GM19035 (cell line): Measurements from ENCODE around the gene STAT5B.
"Not testable (repeated sequence)": the region's sequence is repeated elsewhere in the genome, so short reads cannot be mapped to it uniquely, and the experiment has no call there.

Experiments used
- ATAC-seq: cut with Tn5 transposase; IDR thresholded peaks from one replicate; pipeline ENCODE4 v1.9.1; 2021; ENCODE audit not compliant: unreplicated experiment

STAT5B gene

GRCh38 chr17:42307362-42307927, 31.3 kb upstream of the STAT5B start:
- no peak for ATAC-seq

GRCh38 chr17:42306385-42306667, 30.1 kb upstream of the STAT5B start:
- ATAC-seq = no peak

DNA sequence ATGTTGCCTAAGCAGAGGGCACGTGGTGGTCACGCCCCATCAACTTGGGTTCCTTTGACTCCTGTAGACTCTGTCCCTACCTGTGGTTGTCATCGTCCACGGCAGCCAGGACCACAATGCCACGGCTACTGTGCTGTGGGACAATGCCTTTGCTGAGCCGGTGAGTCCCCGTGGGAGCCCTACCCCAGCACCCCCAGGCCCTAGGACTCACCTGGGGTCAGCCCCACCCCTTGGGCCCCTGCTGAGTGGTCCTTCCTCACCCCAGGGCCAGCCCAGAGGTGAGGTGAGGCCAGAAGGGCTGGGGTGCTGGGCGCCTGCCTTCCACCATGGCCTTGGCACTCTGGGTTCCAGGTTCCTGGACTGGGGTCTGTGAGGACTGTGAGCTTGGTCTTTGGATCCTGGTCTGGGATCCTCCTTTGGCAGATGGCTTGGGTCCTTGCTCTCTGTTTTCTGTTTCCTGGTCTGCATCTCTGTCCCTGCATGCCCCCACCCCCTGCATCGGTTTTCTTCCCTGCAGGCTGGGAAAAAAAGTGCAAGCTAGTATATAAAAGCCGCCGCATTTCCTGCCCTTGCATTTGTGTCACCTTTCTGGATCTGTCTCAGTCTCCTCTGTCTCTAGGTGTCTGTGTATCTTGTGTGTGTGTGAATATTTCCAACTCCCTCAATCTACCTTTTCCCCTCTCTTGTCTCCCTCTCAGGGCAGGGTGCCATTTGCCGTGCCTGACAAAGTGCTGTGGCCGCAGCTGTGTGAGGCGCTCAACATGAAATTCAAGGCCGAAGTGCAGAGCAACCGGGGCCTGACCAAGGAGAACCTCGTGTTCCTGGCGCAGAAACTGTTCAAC, 29.6 kb upstream of the STAT5B start:
- ATAC-seq = no peak

GRCh38 chr17:42305031-42305330, 28.8 kb upstream of the STAT5B start:
- not testable (repeated sequence) for ATAC-seq

- no peak for ATAC-seq
Observed at GRCh38 chr17:42304187-42305030, 28.2 kb upstream of the STAT5B start.

- ATAC-seq = no peak
Observed at GRCh38 chr17:42303694-42304093, 27.5 kb upstream of the STAT5B start.

DNA sequence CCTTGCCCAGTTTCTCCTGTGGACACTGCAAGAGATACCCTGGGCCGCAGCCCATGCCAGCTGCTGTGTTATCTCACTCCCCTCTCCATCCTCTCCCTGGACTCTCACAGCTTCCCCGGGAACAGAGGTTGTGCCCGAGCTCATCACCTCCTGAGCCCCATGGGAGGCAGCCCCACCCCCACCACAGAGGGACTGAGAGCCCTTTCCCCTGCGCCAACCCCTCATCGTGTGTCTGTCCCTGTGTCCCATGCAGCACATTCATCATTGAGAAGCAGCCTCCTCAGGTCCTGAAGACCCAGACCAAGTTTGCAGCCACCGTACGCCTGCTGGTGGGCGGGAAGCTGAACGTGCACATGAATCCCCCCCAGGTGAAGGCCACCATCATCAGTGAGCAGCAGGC, 24.8 kb upstream of the STAT5B start:
- ATAC-seq = no peak

DNA sequence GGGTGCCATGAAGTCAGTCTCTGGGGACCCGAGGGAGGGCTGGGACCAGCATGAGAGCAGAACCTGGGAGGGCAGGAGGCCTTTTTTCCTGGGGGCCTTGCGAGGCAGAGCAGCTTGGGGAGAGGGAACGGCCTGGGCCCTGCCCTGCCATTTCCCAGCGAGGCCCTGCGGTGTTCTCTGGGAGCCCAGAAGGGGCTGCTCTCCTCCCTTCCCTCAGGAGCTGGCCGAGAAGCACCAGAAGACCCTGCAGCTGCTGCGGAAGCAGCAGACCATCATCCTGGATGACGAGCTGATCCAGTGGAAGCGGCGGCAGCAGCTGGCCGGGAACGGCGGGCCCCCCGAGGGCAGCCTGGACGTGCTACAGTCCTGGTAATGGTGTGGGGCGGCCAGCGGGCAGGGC, 23.7 kb upstream of the STAT5B start:
- not testable (repeated sequence) for ATAC-seq

DNA sequence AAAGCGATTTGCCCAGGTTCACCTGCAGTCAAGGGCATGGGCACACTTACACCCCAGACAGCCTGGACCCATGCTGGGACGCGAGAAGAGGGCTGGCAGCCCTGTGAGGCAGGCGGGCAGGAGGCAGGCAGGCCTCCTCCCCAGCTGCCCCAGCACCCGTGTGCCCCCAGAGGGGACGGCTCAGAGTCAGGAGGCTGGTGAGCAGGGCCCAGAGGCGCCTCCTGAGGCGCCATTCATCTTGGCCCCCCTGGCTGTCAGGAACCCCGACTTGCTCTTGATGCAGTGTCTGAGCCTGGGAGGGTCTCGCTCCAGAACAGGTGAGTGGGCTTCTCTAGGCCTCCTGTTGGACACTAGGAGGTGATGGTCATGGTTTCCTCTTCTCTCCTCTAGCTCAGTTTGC, 23.2 kb upstream of the STAT5B start:
- not testable (repeated sequence) for ATAC-seq

GRCh38 chr17:42297775-42298174, 21.6 kb upstream of the STAT5B start:
- ATAC-seq = not testable (repeated sequence)

DNA sequence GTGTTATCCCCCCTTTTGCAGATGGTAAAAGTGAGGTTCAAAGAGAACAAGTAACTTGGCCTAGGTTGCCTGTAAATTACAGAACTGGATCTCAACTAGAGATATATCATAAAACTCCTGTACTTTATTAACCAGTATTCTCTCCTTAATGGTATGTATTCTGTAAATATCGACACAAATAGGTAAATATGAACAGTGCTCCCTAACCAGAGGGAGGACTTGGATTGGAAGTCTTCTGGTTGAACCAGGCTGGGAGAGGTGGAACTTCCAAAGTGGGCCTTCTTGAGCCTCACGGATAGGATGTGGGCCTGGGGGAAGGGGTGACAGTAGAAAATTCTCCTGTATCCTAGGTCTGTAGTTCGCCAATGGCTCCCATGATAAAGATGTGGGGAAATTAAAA, 19.8 kb upstream of the STAT5B start:
- ATAC-seq = no peak

GRCh38 chr17:42294469-42295398, 18.5 kb upstream of the STAT5B start:
- no peak for ATAC-seq

GRCh38 chr17:42291129-42291528, 14.9 kb upstream of the STAT5B start:
- ATAC-seq = no peak

GRCh38 chr17:42290577-42290976, 14.4 kb upstream of the STAT5B start:
- no peak for ATAC-seq

GRCh38 chr17:42289611-42290181, 13.5 kb upstream of the STAT5B start:
- no peak for ATAC-seq

GRCh38 chr17:42288803-42289610, 12.8 kb upstream of the STAT5B start:
- peak; percentile 21 for ATAC-seq

GRCh38 chr17:42287977-42288802, 12.0 kb upstream of the STAT5B start, which contains the start of gene STAT5A:
STAT5A (plus strand) TSS chr17:42288498; CDS start chr17:42289412, 914 bp downstream.
- peak; percentile 49 for ATAC-seq

GRCh38 chr17:42287305-42287976, 11.2 kb upstream of the STAT5B start:
- peak; percentile 25 for ATAC-seq
